Panc1 (cell line): ENCODE results near the gene PM20D2. TPM values are rescaled to one million over a fixed set of nuclear protein-coding genes. Genes with fewer than 3 reads are reported as not detected.

Experiments
- ATAC-seq: fragments of 200-7000 bp; cut with Tn5 transposase; 2 replicates; pipeline ENCODE4 v1.9.1; 2020; ENCODE audit warnings: mild to moderate bottlenecking, moderate library complexity
- BruUV-seq: library from RNA; stranded (reverse); fragments of 400-500 nt; replicated peaks from 2 replicates; lab custom pipeline; 2021; lab: Mats Ljungman, UMichigan
- CTCF ChIA-PET: fragments of 300-600 bp; sonication (Branson Sonifier 250); formaldehyde crosslinking; loops from one replicate; lab custom pipeline; 2022; ENCODE audit warnings: antibody characterized with exemption; lab: Charles Lee
- POLR2A ChIA-PET: fragments of 300-600 bp; sonication (Branson Sonifier 250); formaldehyde crosslinking; loops from one replicate; lab custom pipeline; 2022; ENCODE audit warnings: antibody characterized with exemption; lab: Charles Lee
- DNase-seq: peaks from one replicate; pipeline ENCODE4 v3.0.0-alpha.2; 2010; ENCODE audit warnings: low read depth, low spot score
- H3K27ac ChIP-seq: 2 replicates; pipeline ENCODE4 v1.5.1; 2011; ENCODE audit warnings: mild to moderate bottlenecking, low read length, inconsistent platforms
- H3K27me3 ChIP-seq: fragments of 200-500 bp; sonication (Bioruptor generic); 2 replicates; pipeline ENCODE4 v1.6.0; 2014; ENCODE audit warnings: low read length, inconsistent platforms; ENCODE audit not compliant: control insufficient read depth, insufficient read depth
- H3K36me3 ChIP-seq: fragments of 200-500 bp; sonication (Bioruptor generic); 2 replicates; pipeline ENCODE4 v1.5.1; 2014; ENCODE audit warnings: inconsistent platforms, mild to moderate bottlenecking, low read length, moderate library complexity; ENCODE audit not compliant: control insufficient read depth, insufficient read depth
- H3K4me1 ChIP-seq: 2 replicates; pipeline ENCODE4 v1.5.1; 2011; ENCODE audit warnings: inconsistent platforms, mild to moderate bottlenecking, low read length, moderate library complexity; ENCODE audit not compliant: control insufficient read depth, insufficient read depth
- H3K4me3 ChIP-seq, 2 experiments: 2 replicates each; pipeline ENCODE4 v1.5.1; 2011 to 2012; ENCODE audit warnings: low read depth in 2 of 2, low read length in 2 of 2, mild to moderate bottlenecking in 2 of 2, inconsistent platforms in 1 of 2, moderate library complexity in 1 of 2
- H3K9me3 ChIP-seq: fragments of 200-500 bp; sonication (Bioruptor generic); 2 replicates; pipeline ENCODE4 v1.5.1; 2014; ENCODE audit warnings: low read depth, mild to moderate bottlenecking, inconsistent platforms, low read length, moderate library complexity; ENCODE audit not compliant: control insufficient read depth, insufficient read depth
- POLR2AphosphoS5 ChIP-seq: IDR thresholded peaks from 2 replicates; pipeline ENCODE4 v1.6.1; 2012; ENCODE audit warnings: mild to moderate bottlenecking, low read depth, low read length, moderate library complexity
- SIN3A ChIP-seq: IDR thresholded peaks from 2 replicates; pipeline ENCODE4 v1.6.1; 2012; ENCODE audit warnings: low read depth, mild to moderate bottlenecking, low read length, moderate library complexity, borderline replicate concordance; ENCODE audit not compliant: insufficient read depth
- TCF7L2 ChIP-seq: IDR thresholded peaks from 2 replicates; pipeline ENCODE4 v1.6.1; 2011; ENCODE audit warnings: mild to moderate bottlenecking, low read depth, low read length, inconsistent platforms
- in situ Hi-C: cut with HindIII; loops from 2 replicates; pipeline ENCODE4 v1.10.0; 2016; ENCODE audit warnings: low sequenced_read_pairs, low pct_unique_long_range_greater_than_20kb
- intact Hi-C: fragments of 100-400 bp; cut with micrococcal nuclease; formaldehyde crosslinking; loops from one replicate; pipeline ENCODE4 v1.10.0; 2022; ENCODE audit not compliant: unreplicated experiment
- total RNA-seq: library from RNA; stranded (reverse); gene quantifications from one replicate; pipeline ENCODE4 v1.2.1, GENCODE V29; 2021; ENCODE audit not compliant: unreplicated experiment
- TF ChIP-seq, protein P1 (sequence below): fragments of 450-650 bp; IDR thresholded peaks from 2 replicates; pipeline ENCODE4 v1.5.1; 2017; ENCODE audit warnings: mild to moderate bottlenecking
- TF ChIP-seq, protein P2 (sequence below), 2 experiments: IDR thresholded peaks; 2 replicates each; pipeline ENCODE4 v1.6.1; 2011 to 2012; ENCODE audit warnings: low read depth in 2 of 2, control low read depth in 1 of 2, low read length in 1 of 2, mild to moderate bottlenecking in 1 of 2, moderate library complexity in 1 of 2; ENCODE audit not compliant: insufficient read depth in 1 of 2

Gene PM20D2
- total RNA-seq, 1 experiment from 2014 or later, result 13.6 TPM

DNA sequence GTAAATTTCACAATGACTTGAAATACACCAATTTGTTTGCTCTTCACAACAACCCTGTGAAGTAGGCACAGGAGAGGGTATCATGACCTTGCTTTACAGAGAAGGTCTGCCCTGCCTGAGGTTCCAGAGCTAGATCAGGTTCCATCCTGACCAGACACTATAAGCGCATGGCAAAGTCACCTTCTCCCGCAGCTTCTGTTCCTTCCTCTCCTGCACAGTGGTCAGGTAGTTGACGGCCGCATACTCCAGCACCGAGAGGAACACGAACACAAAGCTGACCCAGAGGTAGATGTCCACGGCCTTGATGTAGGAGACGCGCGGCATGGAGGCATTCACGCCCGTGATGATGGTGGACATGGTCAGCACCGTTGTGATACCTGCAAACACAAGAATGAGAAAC, 34.3 kb downstream of the PM20D2 start:
- intact Hi-C loops, result no loop called here
- ATAC-seq (no peak), DNase-seq (no peak)
- no TSS peak for BruUV-seq
- Histone ChIP-seq H3K36me3 (no peaks in the 10 kb centered on the region), H3K9me3 (no peaks in the 10 kb centered on the region), H3K4me1 (no peaks in the 10 kb centered on the region), H3K4me3 (no peak overlapping the region), H3K27me3 (peaks cover 6% of the 10 kb centered on the region; the same call in 1 of the 2 replicates), H3K27ac (no peak overlapping the region)
- TF ChIP-seq SIN3A (no peak), POLR2AphosphoS5 (no peak), TCF7L2 (no peak)
- TF ChIP-seq, protein P1, sequence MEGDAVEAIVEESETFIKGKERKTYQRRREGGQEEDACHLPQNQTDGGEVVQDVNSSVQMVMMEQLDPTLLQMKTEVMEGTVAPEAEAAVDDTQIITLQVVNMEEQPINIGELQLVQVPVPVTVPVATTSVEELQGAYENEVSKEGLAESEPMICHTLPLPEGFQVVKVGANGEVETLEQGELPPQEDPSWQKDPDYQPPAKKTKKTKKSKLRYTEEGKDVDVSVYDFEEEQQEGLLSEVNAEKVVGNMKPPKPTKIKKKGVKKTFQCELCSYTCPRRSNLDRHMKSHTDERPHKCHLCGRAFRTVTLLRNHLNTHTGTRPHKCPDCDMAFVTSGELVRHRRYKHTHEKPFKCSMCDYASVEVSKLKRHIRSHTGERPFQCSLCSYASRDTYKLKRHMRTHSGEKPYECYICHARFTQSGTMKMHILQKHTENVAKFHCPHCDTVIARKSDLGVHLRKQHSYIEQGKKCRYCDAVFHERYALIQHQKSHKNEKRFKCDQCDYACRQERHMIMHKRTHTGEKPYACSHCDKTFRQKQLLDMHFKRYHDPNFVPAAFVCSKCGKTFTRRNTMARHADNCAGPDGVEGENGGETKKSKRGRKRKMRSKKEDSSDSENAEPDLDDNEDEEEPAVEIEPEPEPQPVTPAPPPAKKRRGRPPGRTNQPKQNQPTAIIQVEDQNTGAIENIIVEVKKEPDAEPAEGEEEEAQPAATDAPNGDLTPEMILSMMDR, result no peak
- TF ChIP-seq, protein P2, sequence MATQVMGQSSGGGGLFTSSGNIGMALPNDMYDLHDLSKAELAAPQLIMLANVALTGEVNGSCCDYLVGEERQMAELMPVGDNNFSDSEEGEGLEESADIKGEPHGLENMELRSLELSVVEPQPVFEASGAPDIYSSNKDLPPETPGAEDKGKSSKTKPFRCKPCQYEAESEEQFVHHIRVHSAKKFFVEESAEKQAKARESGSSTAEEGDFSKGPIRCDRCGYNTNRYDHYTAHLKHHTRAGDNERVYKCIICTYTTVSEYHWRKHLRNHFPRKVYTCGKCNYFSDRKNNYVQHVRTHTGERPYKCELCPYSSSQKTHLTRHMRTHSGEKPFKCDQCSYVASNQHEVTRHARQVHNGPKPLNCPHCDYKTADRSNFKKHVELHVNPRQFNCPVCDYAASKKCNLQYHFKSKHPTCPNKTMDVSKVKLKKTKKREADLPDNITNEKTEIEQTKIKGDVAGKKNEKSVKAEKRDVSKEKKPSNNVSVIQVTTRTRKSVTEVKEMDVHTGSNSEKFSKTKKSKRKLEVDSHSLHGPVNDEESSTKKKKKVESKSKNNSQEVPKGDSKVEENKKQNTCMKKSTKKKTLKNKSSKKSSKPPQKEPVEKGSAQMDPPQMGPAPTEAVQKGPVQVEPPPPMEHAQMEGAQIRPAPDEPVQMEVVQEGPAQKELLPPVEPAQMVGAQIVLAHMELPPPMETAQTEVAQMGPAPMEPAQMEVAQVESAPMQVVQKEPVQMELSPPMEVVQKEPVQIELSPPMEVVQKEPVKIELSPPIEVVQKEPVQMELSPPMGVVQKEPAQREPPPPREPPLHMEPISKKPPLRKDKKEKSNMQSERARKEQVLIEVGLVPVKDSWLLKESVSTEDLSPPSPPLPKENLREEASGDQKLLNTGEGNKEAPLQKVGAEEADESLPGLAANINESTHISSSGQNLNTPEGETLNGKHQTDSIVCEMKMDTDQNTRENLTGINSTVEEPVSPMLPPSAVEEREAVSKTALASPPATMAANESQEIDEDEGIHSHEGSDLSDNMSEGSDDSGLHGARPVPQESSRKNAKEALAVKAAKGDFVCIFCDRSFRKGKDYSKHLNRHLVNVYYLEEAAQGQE (IDR thresholded peaks at IDR 0.05; ENCODE audit: insufficient read depth in 1 of 2, low read depth in 2 of 2, low read length in 1 of 2), result no peak
- in situ Hi-C loops, result no loop called here
- ChIA-PET CTCF (no interaction called here), POLR2A (no interaction called here)

DNA sequence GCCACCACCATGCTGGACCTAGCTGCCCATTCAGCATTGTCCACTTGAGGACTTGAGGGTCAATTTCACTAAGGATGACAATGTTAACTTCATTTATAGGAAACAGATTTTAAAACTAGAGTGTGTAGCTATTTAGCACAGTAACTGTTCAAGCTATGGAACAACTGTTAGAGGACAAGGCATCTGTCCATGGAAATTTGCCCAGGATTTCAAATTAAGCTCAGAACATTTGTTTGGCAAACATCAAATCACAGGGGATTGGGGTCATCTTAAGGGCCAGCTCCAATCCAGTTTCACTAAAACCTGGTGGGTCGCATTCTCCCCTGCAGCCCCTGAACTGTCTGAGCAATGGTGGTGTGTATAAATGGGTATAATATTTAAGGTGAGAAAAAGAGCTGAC, 35.1 kb downstream of the PM20D2 start:
- H3K27ac ChIP-seq, result no peak overlapping the region
- DNase-seq (no peak), ATAC-seq (no peak)
- TF ChIP-seq POLR2AphosphoS5 (no peak), SIN3A (no peak), TCF7L2 (no peak)
- TF ChIP-seq, protein P1, result no peak
- TF ChIP-seq, protein P2 (IDR thresholded peaks at IDR 0.05; ENCODE audit: insufficient read depth in 1 of 2, low read depth in 2 of 2, low read length in 1 of 2), result no peak
- ChIA-PET POLR2A (no interaction called here), CTCF (no interaction called here)
- H3K4me3 ChIP-seq, result no peak overlapping the region
- H3K4me1 ChIP-seq, result no peaks in the 10 kb centered on the region
- BruUV-seq, result no TSS peak
- in situ Hi-C loops (no loop called here), intact Hi-C loops (no loop called here)
- no peaks in the 10 kb centered on the region for H3K36me3 ChIP-seq
- H3K27me3 ChIP-seq, result peaks cover 6% of the 10 kb centered on the region; the same call in 1 of the 2 replicates
- H3K9me3 ChIP-seq, result no peaks in the 10 kb centered on the region
